H1 (cell line): ENCODE results near the gene IRX4. TPM values are rescaled to one million over a fixed set of nuclear protein-coding genes. Genes with fewer than 3 reads are reported as not detected.

ENCODE experiments used
- CHD1 ChIP-seq: IDR thresholded peaks from 2 replicates; pipeline ENCODE4 v1.6.1; 2012; ENCODE audit warnings: low read depth, low read length, improper control_type of control experiment
- SAP30 ChIP-seq: fragments of 300-600 bp; sonication (generic); IDR thresholded peaks from 2 replicates; pipeline ENCODE4 v1.7.1; 2012; ENCODE audit warnings: low read length, moderate library complexity, mild to moderate bottlenecking, inconsistent platforms; ENCODE audit not compliant: insufficient read depth, insufficient replicate concordance
- TAF1 ChIP-seq: IDR thresholded peaks from 2 replicates; pipeline ENCODE4 v1.6.1; 2011; ENCODE audit warnings: mild to moderate bottlenecking, low read depth, low read length
- polyA plus RNA-seq, 7 experiments: library from polyadenylated mRNA; depleted of rRNA in 3 of 7; stranded (reverse) in 5 of 7; unstranded in 2 of 7; fragments of >200 nt in 5 of 7; fragments of 200-250 nt in 2 of 7; gene quantifications; 1 replicate in 5 of 7; 2 replicates in 1 of 7; 4 replicates in 1 of 7; pipeline versions ENCODE4 v1.2.1 to v1.2.3, GENCODE V29; 2011 to 2013; ENCODE audit warnings: missing spikeins in 2 of 7, mixed read lengths in 2 of 7
- total RNA-seq: library from RNA; stranded (reverse); fragmentation: NEBNext Ultra II Directional; extraction: Animal tissue kit (Norgen Biotek cat#: 25700); gene quantifications from 2 replicates; pipeline ENCODE4 v1.2.1, GENCODE V29; 2021

The IRX4 gene
- total and polyA plus RNA-seq, 2 of the 8 experiments (the other 6 are each of a cell fraction or from before 2014, with no cell fraction given), result 0.45 to 1.2 TPM

DNA sequence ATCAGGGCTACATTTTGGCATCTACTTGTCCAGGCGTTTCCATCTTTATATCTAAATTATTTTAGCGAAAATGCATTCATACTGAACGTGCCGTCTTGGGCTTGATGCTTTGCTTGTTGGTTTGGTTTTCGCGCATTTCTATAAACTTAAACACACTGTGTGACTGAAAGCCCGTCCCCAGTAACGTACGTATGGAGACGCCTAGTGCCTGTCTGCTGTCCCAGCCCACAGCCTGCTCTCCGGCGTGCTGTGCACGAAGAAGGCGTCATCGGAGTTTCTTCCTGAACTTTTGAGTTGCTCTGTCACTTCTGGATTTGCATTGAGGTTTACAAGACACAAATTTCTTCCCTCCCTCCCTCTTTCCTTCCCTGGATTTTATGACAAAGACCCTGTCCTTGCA, 40.6 kb upstream of the IRX4 start (continued):
- TF ChIP-seq TAF1 (no peak), CHD1 (no peak), SAP30 (no peak)
